Activated CD8-positive, alpha-beta memory T cell treated with anti-CD3 and anti-CD28 coated beads, Interleukin-2, amount 50 U/mL, for 1 hour (primary cell): ENCODE results near the gene SH2D1B.
"Not testable (repeated sequence)": the region's sequence is repeated elsewhere in the genome, so short reads cannot be mapped to it uniquely, and the experiment has no call there.

Experiments
- DNase-seq: peaks from one replicate; pipeline ENCODE4 v3.0.0-alpha.2; 2020; ENCODE audit errors: extremely low read depth

Gene SH2D1B

GRCh38 chr1:162361349-162361748, 50.6 kb downstream of the SH2D1B start:
- DNase-seq = no peak

GRCh38 chr1:162360874-162361260, 51.1 kb downstream of the SH2D1B start:
- no peak for DNase-seq

- DNase-seq = no peak
These were observed 51.6 kb downstream of the SH2D1B start for GRCh38 chr1:162360237-162360873.

GRCh38 chr1:162359523-162360236, 52.3 kb downstream of the SH2D1B start:
- no peak for DNase-seq

- DNase-seq = no peak
These were observed 53.0 kb downstream of the SH2D1B start for GRCh38 chr1:162358928-162359327.

- DNase-seq = no peak
These were observed 54.2 kb downstream of the SH2D1B start for GRCh38 chr1:162357681-162358266.

- no peak for DNase-seq
These were observed 58.2 kb downstream of the SH2D1B start for GRCh38 chr1:162353702-162354101.

GRCh38 chr1:162353078-162353477, 58.9 kb downstream of the SH2D1B start:
- no peak for DNase-seq

- DNase-seq = not testable (repeated sequence)
These were observed 60.1 kb downstream of the SH2D1B start for GRCh38 chr1:162351874-162352273.

GRCh38 chr1:162351246-162351842, 60.6 kb downstream of the SH2D1B start:
- no peak for DNase-seq

- DNase-seq = no peak
These were observed 62.2 kb downstream of the SH2D1B start for GRCh38 chr1:162349635-162350330.

- no peak for DNase-seq
These were observed 64.7 kb downstream of the SH2D1B start for GRCh38 chr1:162347281-162347680.
